Endometrial microvascular endothelial cells (primary cell): ENCODE data around the gene CST3. TPM values are rescaled to one million over a fixed set of nuclear protein-coding genes. Genes with fewer than 3 reads are reported as not detected.
"Not testable (repeated sequence)": the region's sequence is repeated elsewhere in the genome, so short reads cannot be mapped to it uniquely, and the experiment has no call there.

Experiments used
- in situ Hi-C: cut with HindIII; loops from 2 replicates; pipeline ENCODE4 v1.10.0; 2017; ENCODE audit warnings: low sequenced_read_pairs, low pct_unique_long_range_greater_than_20kb; ENCODE audit errors: inconsistent ontology term
- total RNA-seq: library from RNA; depleted of rRNA; stranded (reverse); fragments of >200 nt; gene quantifications from one replicate; pipeline ENCODE4 v1.2.3, GENCODE V29; 2015; ENCODE audit errors: inconsistent ontology term

The CST3 gene, protein sequence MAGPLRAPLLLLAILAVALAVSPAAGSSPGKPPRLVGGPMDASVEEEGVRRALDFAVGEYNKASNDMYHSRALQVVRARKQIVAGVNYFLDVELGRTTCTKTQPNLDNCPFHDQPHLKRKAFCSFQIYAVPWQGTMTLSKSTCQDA
- total RNA-seq = 346 TPM

DNA sequence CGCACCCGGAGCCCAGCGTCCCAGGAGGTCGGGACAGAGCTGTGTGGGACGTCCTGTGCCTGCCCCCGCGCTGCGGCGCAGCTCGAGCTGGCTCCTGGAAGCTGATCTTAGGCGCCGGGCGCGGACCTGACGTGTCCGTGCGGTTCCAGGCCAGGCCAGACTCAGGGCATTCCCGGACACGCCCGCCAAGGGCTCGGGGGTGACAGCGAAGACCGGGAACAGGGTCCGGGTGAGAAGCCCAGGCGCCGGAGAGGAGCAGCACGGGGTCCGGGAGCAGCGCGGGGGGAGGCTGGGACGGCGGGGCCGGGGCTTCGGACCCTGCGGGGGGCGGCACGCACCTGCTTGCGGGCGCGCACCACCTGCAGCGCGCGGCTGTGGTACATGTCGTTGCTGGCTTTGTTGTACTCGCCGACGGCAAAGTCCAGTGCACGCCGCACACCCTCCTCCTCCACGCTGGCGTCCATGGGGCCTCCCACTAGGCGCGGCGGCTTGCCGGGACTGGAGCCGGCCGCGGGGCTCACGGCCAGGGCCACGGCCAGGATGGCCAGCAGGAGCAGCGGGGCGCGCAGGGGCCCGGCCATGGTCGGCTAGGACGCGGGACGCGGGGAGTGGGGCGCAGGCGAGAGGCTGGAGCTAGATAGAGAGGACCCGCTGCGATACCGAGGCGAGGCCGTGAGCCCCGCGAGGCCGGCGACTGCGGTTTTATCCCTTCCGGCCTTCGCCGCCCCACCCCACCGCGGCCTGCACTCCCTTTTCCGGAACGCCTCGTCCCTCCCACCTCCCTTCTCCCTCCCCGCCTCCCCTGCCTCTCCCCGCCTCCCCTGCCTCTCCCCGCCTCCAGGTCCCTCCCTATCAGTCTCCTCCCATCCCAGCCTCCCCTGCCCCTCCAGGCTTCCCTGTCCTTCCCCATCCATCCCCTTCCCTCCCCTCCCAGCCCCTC, at the start of gene CST3:
TSS of gene CST3 (minus strand) at position 674 of the 940 bp plus-strand sequence. CDS start at position 581, 93 bp downstream.
- in situ Hi-C loops = no loop called here

DNA sequence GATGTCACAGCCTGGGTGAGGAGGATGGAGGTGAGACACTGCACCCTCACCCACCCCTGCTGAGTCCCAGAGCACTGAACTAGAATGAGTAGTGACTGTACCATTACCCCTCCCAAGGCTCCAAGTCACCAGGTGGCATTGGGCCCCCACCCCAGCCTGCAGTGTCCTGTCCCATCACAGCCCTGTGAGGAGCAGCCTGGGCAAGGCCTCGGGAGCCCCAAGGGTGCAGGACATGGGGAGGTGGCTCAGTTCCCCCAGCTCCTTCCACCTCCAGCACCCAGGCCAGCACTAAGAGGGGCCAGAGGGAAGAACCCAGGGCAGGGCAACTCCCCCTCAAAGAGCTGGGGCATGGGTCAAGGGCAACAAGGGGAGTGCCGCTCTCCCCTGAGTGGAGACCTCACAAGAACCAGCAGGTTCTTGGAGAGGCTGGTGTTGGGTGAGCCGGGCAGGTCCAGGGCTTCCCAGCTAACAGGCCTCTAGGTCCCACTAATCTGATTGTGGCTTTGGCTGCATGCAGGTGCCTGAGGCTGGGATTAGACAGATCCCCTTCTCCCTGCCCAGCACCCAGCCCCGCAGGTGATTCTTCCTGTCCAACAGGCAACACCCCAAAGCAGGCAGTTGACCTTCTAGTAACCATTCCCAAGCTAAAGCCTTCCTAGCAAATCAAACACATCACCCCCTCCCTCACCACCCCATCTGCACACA, 48.4 kb upstream of the CST3 start:
- in situ Hi-C loops = no loop called here

DNA sequence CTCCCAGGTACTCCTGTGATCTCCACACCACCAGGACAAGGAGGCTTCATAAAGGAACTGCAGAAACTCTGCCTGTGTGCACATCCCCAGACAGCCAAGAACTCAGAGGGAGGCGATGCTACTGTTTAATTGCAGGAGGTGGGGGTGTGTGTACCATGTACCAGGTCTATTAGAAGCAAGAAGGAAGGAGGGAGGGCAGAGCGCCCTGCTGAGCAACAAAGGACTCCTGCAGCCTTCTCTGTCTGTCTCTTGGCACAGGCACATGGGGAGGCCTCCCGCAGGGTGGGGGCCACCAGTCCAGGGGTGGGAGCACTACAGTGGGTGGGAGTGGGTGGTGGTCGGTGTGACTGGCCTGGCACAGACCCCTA, 47.8 kb upstream of the CST3 start:
- in situ Hi-C loops = not testable (repeated sequence)

DNA sequence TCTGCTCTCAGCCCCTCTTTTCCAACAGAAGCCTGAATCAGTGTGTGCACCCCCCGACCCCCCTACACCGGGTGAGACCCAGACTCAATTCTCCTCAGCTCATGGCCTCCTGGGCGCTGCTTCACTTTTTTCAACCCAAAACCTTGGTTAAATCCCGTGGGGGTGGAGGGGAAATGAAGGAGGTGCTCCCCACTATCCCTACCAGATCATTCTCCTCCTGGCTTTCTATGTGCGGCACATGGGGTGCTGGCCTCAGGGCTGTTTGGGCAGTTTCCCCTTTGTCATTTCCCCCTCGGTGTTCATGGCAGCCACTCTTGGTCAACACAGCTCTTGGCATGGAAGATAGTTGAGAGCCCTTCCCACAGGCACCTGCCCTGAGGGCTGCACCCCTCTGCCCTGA, 46.5 kb upstream of the CST3 start:
- in situ Hi-C loops = no loop called here

DNA sequence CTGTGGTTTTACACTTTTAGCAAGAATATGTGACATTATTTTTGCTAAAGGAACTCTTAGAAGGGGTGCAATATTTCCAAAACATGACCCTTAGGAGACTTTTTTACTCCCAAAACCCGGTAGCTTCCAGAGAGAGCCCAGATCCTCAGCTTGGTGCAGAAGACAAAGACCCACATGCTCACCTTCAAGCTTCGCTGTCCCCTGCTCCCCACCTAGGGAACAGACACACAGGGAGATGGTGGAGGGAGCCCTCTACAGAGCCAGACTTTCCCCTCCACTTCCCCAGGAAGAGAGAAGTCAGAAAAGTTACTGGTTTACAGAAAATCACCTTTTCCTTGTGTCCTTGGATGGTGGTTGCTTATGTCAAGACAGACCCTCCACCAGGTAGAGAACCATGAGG, 46.1 kb upstream of the CST3 start:
- in situ Hi-C loops = no loop called here

DNA sequence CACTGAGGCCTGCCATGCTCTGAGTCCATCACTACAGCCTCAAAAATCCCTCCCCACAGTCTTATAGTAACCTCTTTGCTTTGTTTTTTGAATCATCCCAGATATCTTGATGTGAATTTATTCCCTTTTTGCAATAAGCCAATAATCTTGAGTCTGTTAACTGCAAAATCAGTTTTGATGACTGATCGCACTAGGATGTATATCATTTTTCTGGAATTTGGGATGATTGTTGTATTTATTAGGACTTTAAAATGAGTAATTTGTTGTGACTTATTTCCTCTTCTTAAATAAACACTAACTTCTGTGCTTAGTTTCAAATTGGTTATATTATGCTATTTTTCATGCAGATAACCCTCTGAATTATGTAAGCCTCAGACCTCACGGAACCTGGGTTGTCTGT, 45.5 kb upstream of the CST3 start:
- in situ Hi-C loops = no loop called here

DNA sequence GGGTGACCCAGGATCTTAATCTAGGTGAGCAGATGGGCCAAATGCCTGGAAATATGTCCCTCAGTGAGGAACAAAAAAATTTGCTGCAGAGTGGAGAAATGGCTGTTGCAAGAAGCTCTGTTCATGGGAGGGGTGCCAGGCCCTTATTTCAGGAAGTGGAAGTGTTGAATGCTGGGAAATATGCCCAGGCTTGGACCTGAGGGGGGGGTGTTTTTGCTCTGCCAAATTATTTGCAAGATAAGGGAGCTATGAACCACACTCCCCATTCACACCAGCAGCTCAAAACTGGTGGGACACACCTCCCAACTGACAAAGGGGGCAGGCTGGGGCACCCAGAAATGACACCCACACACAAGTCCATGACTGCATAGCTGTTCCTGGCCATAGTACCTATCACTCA, 42.4 kb upstream of the CST3 start:
- in situ Hi-C loops = no loop called here

DNA sequence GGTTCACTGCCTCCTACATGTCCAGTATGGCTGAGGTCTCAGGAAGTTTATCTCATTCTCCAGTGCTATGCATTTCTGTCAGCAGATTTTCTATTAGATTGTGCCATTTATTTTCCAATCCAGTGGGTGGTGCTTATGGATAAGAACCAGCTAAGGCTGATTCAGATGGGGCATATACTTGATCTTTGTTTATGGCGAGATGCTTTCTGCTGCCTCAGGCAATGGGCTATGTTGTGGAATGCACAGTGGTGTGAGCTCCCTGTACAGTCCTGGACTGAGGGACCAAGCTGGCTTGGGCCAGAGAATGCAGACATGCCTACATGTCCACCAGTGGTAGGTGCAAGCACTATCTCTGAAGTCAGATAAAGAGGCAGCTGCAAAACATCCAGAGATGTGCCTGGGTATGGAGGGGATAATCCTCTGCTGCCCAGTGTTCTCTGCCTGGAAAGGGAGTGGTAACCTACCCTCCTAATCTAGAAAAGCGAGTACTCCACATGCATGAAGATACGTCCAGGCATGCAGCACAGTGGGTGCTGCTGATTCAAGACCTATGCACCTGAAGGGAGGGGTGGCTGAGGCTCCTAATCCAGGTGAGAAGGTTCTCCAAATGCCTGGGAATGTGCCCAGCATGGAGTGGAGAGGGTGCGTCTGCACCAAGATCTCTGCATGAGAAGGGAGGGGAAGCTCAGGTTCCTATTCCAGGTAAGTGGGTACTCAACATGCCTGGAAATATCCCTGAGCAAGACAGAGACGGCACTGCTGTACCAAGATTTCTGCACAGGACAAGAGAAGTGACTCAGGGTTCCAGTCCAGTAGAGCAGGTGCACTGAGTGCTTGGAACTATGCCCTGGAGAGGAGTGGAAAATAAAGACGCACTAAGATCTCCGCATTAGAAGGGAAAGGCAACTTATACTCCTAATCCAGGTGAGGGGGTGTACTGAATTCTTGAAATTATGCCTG, 41.7 kb upstream of the CST3 start:
- in situ Hi-C loops = no loop called here

DNA sequence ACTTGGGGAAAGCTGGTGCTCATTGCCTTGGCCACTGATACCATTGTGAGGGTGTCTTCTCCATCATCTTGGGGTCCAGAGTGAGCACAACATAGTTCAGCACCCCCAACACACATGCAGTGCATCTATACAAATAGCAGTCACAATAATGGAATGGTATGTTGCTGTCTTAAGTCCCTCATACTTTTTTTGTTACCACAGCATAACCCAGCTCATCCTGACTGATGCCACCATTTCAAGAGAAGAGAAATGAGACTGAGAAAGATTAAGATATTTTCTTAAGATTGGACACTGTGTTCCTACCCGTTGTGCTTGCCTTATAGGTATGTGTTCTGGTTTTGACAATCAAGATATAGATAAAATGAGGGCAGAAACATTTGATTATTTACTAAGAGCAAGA, 35.5 kb upstream of the CST3 start:
- in situ Hi-C loops = no loop called here

DNA sequence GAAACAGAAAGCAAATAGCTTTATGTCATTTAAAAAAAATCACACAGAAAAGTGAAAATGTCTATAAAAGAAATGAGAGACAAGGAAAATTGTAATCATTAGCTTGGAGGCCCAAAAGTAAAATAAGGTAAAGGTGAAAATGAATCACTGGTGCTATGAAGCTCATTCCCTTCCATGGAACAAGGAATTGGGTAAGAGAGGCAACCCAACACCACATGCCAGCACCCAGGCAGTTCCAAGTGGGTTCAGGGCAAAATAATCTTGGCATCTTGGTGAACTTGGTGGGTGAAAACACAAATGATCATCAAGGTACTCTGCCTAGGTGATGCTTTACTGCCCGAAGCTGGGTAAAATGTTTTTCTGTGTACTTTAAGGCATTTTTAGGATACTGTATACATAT, 34.4 kb upstream of the CST3 start:
- in situ Hi-C loops = no loop called here

DNA sequence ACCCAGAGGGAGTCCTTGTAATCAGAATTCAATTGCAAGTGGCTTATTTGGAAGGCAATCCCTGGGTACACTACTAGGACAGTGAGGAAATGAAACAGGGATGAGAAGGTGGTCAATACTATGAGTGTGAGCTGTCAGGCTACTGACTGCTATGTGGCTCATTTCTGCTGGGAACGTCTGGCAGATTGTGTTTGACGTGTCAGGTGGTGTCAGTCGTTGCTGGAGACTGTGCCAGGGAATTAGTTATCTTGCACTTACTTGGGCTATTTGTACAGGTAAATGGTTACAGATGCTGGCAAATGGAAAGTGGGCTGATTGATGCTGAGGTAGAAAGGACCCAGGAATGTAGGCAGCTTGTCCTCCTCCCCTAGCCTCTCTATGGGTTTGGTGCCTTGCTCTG, 33.7 kb upstream of the CST3 start:
- in situ Hi-C loops = no loop called here

DNA sequence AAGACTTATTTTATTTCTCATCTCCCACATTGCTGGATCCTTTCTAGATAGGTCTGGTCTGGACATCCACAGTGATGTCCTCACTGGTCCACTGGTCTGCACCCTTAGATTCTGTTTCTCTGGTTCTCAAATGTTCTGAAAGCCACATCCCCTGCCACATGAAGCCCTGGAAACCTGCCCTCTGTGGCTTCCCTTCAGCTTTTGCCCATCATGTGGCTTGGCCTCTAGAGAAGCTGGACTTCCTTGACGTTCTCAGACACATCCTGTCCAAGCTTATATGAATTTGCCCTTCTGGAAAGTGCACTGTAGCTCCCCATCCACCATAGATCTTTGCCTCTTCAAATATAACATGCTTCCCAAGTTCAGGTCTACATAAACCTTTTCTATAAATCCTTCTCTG, 32.6 kb upstream of the CST3 start:
- in situ Hi-C loops = no loop called here

DNA sequence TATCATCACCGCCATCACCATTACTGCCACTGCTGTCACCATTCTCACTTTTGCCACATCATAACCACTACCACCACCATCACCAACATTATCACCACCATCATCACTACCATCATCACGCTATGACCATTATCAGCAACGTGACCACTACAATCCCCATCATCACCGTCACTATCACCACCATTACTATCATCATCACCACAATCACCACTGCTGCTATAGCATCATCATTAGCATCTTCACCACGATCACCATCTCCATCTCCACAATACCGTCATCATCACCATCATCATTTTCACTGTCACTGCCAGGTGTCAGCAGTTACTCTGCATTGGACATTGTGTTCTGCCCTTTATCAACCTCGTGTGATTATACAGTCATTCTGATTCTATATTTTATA, 32.1 kb upstream of the CST3 start:
- in situ Hi-C loops = no loop called here

DNA sequence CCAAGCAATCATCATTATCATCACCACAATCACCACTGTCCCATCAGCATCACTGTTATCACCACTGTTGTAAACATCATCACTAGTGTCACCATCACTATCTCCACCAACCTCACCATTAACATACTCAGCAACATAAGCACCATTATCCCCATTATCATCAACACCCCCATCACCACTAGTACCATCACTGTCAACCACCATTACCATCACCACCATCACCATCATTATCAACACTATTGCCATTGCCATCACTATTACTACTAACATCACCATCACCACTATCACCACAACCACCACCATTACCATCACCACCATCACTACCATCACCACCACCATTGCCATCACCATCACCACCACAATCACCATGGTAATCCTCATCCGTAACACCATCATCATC, 31.6 kb upstream of the CST3 start:
- in situ Hi-C loops = no loop called here

DNA sequence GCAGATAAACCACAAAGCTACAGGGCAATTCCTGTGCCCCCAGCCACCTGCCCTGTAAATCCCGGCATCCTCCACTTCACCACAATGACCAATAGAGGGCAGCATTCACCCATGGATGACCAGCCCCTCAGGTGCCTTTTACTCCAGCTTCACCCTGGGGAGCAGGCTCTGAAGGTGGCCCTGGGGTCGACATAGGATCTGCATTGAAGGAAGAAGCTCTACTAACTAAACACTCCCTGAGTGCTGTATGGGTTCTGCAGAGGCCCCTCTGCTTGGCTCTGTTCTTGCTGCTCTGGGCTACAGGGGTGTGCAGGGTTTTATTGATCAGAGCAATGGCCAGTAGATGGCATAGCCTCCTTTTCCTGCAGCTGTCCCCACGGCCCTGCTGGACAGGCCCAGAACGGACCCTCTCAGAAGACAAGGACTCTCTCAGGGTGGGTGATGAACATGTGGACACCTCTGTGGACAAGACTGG, 30.8 kb upstream of the CST3 start:
- in situ Hi-C loops = no loop called here

DNA sequence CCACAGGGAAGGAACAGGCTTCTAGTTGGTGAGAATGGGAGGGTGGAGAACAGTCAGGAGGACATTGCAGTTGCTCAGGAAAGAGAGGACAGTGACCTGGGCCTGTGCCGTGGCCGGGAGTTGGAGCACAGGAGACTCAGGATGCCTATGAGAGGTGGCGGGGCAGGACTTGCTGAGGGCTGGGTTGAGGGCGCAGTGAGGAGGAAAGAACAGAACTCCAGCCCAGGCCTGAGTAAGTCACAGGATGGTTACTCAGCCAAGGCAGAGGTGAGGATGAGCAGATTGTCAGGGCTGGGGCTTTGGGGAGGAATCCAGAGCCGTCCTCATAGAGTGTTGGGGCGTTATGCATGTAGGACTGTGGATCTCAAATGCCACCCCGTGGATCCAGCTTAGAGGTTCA, 29.9 kb upstream of the CST3 start:
- in situ Hi-C loops = no loop called here

DNA sequence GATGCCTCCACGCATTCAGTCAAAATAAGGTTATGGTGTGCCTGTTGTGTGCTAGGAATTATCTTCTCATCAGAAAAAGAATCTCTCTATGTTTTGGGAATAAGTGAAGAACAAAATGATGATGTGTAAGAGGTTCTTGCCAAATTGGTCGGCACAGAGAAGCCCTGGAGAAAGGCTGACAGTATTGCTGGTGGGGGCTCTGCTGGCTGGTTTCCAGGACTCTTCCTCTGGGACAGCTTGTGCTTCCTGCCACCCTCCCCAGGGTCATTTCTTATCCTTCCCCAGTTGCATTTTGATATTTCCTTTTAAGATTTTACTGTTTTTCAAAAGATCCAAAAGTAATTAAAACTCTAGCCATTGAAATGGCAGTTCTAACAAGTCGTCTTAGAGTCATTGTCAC, 28.9 kb upstream of the CST3 start:
- in situ Hi-C loops = no loop called here

DNA sequence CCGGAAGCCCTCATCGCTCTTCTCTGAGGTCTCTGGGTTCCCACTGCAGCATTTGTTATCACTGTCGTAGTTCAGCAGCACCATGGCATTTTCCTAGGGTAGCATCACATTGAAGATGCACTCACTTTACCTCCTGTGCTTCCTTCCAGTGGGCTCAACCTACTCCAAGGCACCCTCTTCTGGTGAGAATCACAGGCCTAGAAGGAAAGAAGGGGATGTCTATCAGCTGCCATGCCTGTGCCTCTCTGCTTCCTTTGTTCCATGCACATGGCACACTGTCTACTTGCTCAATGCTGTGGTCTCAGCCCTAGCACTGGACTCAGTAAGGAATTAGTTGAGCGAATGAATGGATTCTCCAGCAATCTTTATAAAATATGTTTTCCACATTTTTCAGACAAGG, 28.4 kb upstream of the CST3 start:
- in situ Hi-C loops = no loop called here

DNA sequence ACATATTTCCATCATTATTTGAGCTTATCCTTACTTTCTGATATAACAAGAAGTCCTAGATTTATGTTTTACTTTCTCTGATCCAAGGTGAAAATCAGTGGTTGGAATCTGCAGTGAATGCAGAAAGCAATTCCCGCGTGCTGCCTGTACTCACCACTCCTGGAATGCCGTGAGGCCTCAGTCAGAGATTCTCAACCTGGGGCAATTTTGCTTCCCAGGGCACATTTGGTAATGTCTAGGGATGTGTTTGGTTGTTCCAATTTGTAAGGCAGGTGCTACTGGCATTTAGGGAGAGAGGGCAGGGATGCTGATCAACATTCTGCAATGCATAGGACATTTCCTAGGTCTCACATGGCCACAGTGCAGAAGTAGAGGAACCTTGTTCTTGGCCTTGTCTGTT, 27.2 kb upstream of the CST3 start:
- in situ Hi-C loops = no loop called here
